A673 (cell line): ENCODE data around the gene ANKRD23. TPM values are rescaled to one million over a fixed set of nuclear protein-coding genes. Genes with fewer than 3 reads are reported as not detected.
A peak's percentile ranks its signal among the peaks of the same experiment; 100 is the strongest.

Experiments used
- BruUV-seq: library from RNA; stranded (reverse); fragments of 400-500 nt; replicated peaks from 2 replicates; lab custom pipeline; 2021; lab: Mats Ljungman, UMichigan
- CTCF ChIA-PET: fragments of 300-600 bp; sonication (Branson Sonifier 250); formaldehyde crosslinking; loops from one replicate; lab custom pipeline; 2022; ENCODE audit warnings: antibody characterized with exemption; lab: Charles Lee
- POLR2A ChIA-PET: fragments of 300-600 bp; sonication (Branson Sonifier 250); formaldehyde crosslinking; loops from one replicate; lab custom pipeline; 2022; ENCODE audit warnings: antibody characterized with exemption; ENCODE audit not compliant: low non-redundant PET; lab: Charles Lee
- DNase-seq: peaks from one replicate; pipeline ENCODE4 v3.0.0-alpha.2; 2015; ENCODE audit warnings: low spot score
- H3K27ac ChIP-seq: fragments of 200-600 bp; sonication (generic); 2 replicates; pipeline ENCODE4 v1.5.1; 2016; ENCODE audit warnings: mixed run types, low read depth, mild to moderate bottlenecking, mixed read lengths, antibody characterized with exemption, low read length; ENCODE audit not compliant: poor library complexity, severe bottlenecking
- H3K27me3 ChIP-seq: fragments of 200-600 bp; sonication (generic); replicated peaks from 2 replicates; pipeline ENCODE4 v1.6.1; 2017; ENCODE audit warnings: mixed run types, low read depth, mild to moderate bottlenecking, mixed read lengths, antibody characterized with exemption, low read length; ENCODE audit not compliant: insufficient read depth, poor library complexity
- H3K36me3 ChIP-seq: fragments of 200-600 bp; sonication (generic); 2 replicates; pipeline ENCODE4 v1.6.1; 2016; ENCODE audit warnings: mixed run types, mild to moderate bottlenecking, mixed read lengths, antibody characterized with exemption, low read length; ENCODE audit not compliant: insufficient read depth, poor library complexity, severe bottlenecking
- H3K4me1 ChIP-seq: fragments of 200-600 bp; sonication (generic); 2 replicates; pipeline ENCODE4 v1.6.1; 2017; ENCODE audit warnings: mixed run types, mild to moderate bottlenecking, mixed read lengths, antibody characterized with exemption, low read length; ENCODE audit not compliant: insufficient read depth, poor library complexity, severe bottlenecking
- H3K4me3 ChIP-seq: fragments of 200-600 bp; sonication (generic); 2 replicates; pipeline ENCODE4 v1.5.1; 2016; ENCODE audit warnings: low read depth, mixed run types, mild to moderate bottlenecking, mixed read lengths, low read length; ENCODE audit not compliant: poor library complexity, severe bottlenecking
- H3K9me3 ChIP-seq: fragments of 200-600 bp; sonication (generic); 2 replicates; pipeline ENCODE4 v1.6.1; 2016; ENCODE audit warnings: mixed run types, low read depth, mild to moderate bottlenecking, mixed read lengths, antibody characterized with exemption, low read length; ENCODE audit not compliant: poor library complexity, severe bottlenecking
- CTCF ChIP-seq: fragments of 300-800, 200-600 bp; sonication (generic); conservative IDR thresholded peaks from 2 replicates; pipeline ENCODE4 v1.5.1; 2017; ENCODE audit warnings: low read depth, mild to moderate bottlenecking, antibody characterized with exemption, low read length, moderate library complexity, mixed read lengths
- EZH2 ChIP-seq: fragments of 200-600 bp; sonication (generic); IDR thresholded peaks from 2 replicates; pipeline ENCODE4 v1.6.1; 2017; ENCODE audit warnings: borderline replicate concordance, low read depth, mild to moderate bottlenecking, mixed read lengths, antibody characterized with exemption, low read length; ENCODE audit not compliant: poor library complexity, severe bottlenecking
- intact Hi-C: fragments of 100-400 bp; cut with micrococcal nuclease; formaldehyde crosslinking; loops from one replicate; pipeline ENCODE4 v1.10.0; 2022; ENCODE audit not compliant: unreplicated experiment
- total RNA-seq: library from RNA; stranded (reverse); gene quantifications from 2 replicates; pipeline ENCODE4 v1.2.3, GENCODE V29; 2021

The ANKRD23 gene
- total RNA-seq, 1 experiment from 2014 or later: 6.2 TPM

GRCh38 chr2:96800061-96801004 lies 43.5 kb downstream of the ANKRD23 start:
- no peaks in the 10 kb centered on the region for H3K27me3 ChIP-seq
- ChIA-PET POLR2A (no interaction called here), CTCF (no interaction called here)
- no peak overlapping the region for H3K4me3 ChIP-seq
- intact Hi-C loops: no loop called here
- no peak for DNase-seq
- no peaks in the 10 kb centered on the region for H3K4me1 ChIP-seq
- no TSS peak for BruUV-seq
- TF ChIP-seq CTCF (no peak), EZH2 (no peak)
- no peaks in the 10 kb centered on the region for H3K9me3 ChIP-seq
- peak overlapping the region; percentile 19 for H3K27ac ChIP-seq
- no peaks in the 10 kb centered on the region for H3K36me3 ChIP-seq

GRCh38 chr2:96799623-96799935 lies 44.2 kb downstream of the ANKRD23 start:
- H3K4me1 ChIP-seq: no peaks in the 10 kb centered on the region
- no peaks in the 10 kb centered on the region for H3K9me3 ChIP-seq
- H3K27me3 ChIP-seq: no peaks in the 10 kb centered on the region
- TF ChIP-seq CTCF: no peak
- TF ChIP-seq EZH2: no peak
- CTCF ChIA-PET: no interaction called here
- POLR2A ChIA-PET: no interaction called here
- intact Hi-C loops: no loop called here
- no peak overlapping the region for H3K27ac ChIP-seq
- H3K4me3 ChIP-seq: no peak overlapping the region
- no peaks in the 10 kb centered on the region for H3K36me3 ChIP-seq
- BruUV-seq: no TSS peak
- no peak for DNase-seq

GRCh38 chr2:96798733-96799622 lies 44.8 kb downstream of the ANKRD23 start:
- intact Hi-C loops: no loop called here
- no peak for DNase-seq
- ChIA-PET CTCF (no interaction called here), POLR2A (interaction anchor here (0.6 kb wide), 1 partner anchor 25 kb away, joined by 4 read pairs; no protein-coding TSS in a partner anchor)
- Histone ChIP-seq H3K4me1 (no peaks in the 10 kb centered on the region), H3K27ac (no peak overlapping the region), H3K36me3 (no peaks in the 10 kb centered on the region), H3K9me3 (no peaks in the 10 kb centered on the region), H3K27me3 (no peaks in the 10 kb centered on the region), H3K4me3 (no peak overlapping the region)
- no TSS peak for BruUV-seq
- TF ChIP-seq CTCF (no peak), EZH2 (no peak)
